Measurements from ENCODE around the gene TOPORS.

The TOPORS gene

GRCh38 chr9:32574858-32575257, 22.5 kb upstream of the TOPORS start:
- TF ChIP-seq SNAI2 (CRISPR knock-in tag; IDR thresholded peaks at IDR 0.05) (no peak), PPARA (CRISPR knock-in tag; IDR thresholded peaks at IDR 0.05; ENCODE audit: borderline replicate concordance) (no peak), PATZ1 (CRISPR knock-in tag; IDR thresholded peaks at IDR 0.05; ENCODE audit: borderline replicate concordance) (no peak), CSRNP3 (CRISPR knock-in tag; IDR thresholded peaks at IDR 0.05) (no peak), POU6F1 (CRISPR knock-in tag; IDR thresholded peaks at IDR 0.05; ENCODE audit: borderline replicate concordance, low read depth) (no peak), RARB (CRISPR knock-in tag; IDR thresholded peaks at IDR 0.05) (no peak), ZNF8 (CRISPR knock-in tag; IDR thresholded peaks at IDR 0.05) (no peak), ARNTL (CRISPR knock-in tag; IDR thresholded peaks at IDR 0.05; ENCODE audit: borderline replicate concordance, low read depth) (no peak), ZC3H10 (CRISPR knock-in tag; IDR thresholded peaks at IDR 0.05) (no peak), TCF4 (CRISPR knock-in tag; IDR thresholded peaks at IDR 0.05; ENCODE audit: borderline replicate concordance) (no peak), TOX (CRISPR knock-in tag; IDR thresholded peaks at IDR 0.05; ENCODE audit: borderline replicate concordance) (no peak), CSDC2 (CRISPR knock-in tag; IDR thresholded peaks at IDR 0.05) (no peak)
- ATAC-seq: no peak

- TF ChIP-seq SNAI2 (CRISPR knock-in tag; IDR thresholded peaks at IDR 0.05): no peak
- TF ChIP-seq POU6F1 (CRISPR knock-in tag; IDR thresholded peaks at IDR 0.05; ENCODE audit: borderline replicate concordance, low read depth): no peak
- TF ChIP-seq BACH2 (CRISPR knock-in tag; IDR thresholded peaks at IDR 0.05; ENCODE audit: borderline replicate concordance): no peak
- TF ChIP-seq ZNF70 (CRISPR knock-in tag; IDR thresholded peaks at IDR 0.05): no peak
- no peak for TF ChIP-seq CREB5 (CRISPR knock-in tag; IDR thresholded peaks at IDR 0.05; ENCODE audit: low read depth)
- TF ChIP-seq TSHZ2 (CRISPR knock-in tag; IDR thresholded peaks at IDR 0.05): no peak
- TF ChIP-seq PPARA (CRISPR knock-in tag; IDR thresholded peaks at IDR 0.05; ENCODE audit: borderline replicate concordance): no peak
- TF ChIP-seq ZNF8 (CRISPR knock-in tag; IDR thresholded peaks at IDR 0.05): no peak
- no peak for TF ChIP-seq CSDC2 (CRISPR knock-in tag; IDR thresholded peaks at IDR 0.05)
- TF ChIP-seq TOX (CRISPR knock-in tag; IDR thresholded peaks at IDR 0.05; ENCODE audit: borderline replicate concordance): no peak
- no peak for TF ChIP-seq ZC3H10 (CRISPR knock-in tag; IDR thresholded peaks at IDR 0.05)
- TF ChIP-seq RARB (CRISPR knock-in tag; IDR thresholded peaks at IDR 0.05): no peak
- no peak for TF ChIP-seq ZFP3 (CRISPR knock-in tag; IDR thresholded peaks at IDR 0.05)
- no peak for TF ChIP-seq OSR1 (CRISPR knock-in tag; IDR thresholded peaks at IDR 0.05)
Measured at GRCh38 chr9:32573821-32574220, 21.4 kb upstream of the TOPORS start.

More at GRCh38 chr9:32573821-32574220, 21.4 kb upstream of the TOPORS start:
- no peak for ATAC-seq
